Fibroblast of villous mesenchyme (primary cell): ENCODE results near the gene HEXA. TPM values are rescaled to one million over a fixed set of nuclear protein-coding genes. Genes with fewer than 3 reads are reported as not detected.
"Not testable (repeated sequence)": the region's sequence is repeated elsewhere in the genome, so short reads cannot be mapped to it uniquely, and the experiment has no call there.

Source experiments
- DNase-seq: peaks from one replicate; pipeline ENCODE4 v3.0.0-alpha.2; 2010; ENCODE audit warnings: low read depth
- H3K4me3 ChIP-seq: 2 replicates; pipeline ENCODE4 v1.5.1; 2011; ENCODE audit warnings: low read depth, mild to moderate bottlenecking, low read length
- total RNA-seq: library from RNA; depleted of rRNA; stranded (reverse); fragments of >200 nt; gene quantifications from 2 replicates; pipeline ENCODE4 v1.2.3, GENCODE V29; 2012
- TF ChIP-seq, protein P1 (sequence below): IDR thresholded peaks from 2 replicates; pipeline ENCODE4 v1.5.1; 2012; ENCODE audit warnings: low read depth, mild to moderate bottlenecking, low read length; ENCODE audit not compliant: insufficient read depth

Gene HEXA
- total RNA-seq, 1 donor = 44.9 TPM

GRCh38 chr15:72411111-72411510, 35.3 kb upstream of the HEXA start:
- DNase-seq = no peak
- TF ChIP-seq, protein P1, sequence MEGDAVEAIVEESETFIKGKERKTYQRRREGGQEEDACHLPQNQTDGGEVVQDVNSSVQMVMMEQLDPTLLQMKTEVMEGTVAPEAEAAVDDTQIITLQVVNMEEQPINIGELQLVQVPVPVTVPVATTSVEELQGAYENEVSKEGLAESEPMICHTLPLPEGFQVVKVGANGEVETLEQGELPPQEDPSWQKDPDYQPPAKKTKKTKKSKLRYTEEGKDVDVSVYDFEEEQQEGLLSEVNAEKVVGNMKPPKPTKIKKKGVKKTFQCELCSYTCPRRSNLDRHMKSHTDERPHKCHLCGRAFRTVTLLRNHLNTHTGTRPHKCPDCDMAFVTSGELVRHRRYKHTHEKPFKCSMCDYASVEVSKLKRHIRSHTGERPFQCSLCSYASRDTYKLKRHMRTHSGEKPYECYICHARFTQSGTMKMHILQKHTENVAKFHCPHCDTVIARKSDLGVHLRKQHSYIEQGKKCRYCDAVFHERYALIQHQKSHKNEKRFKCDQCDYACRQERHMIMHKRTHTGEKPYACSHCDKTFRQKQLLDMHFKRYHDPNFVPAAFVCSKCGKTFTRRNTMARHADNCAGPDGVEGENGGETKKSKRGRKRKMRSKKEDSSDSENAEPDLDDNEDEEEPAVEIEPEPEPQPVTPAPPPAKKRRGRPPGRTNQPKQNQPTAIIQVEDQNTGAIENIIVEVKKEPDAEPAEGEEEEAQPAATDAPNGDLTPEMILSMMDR = no peak
- H3K4me3 ChIP-seq = no peak overlapping the region

DNA sequence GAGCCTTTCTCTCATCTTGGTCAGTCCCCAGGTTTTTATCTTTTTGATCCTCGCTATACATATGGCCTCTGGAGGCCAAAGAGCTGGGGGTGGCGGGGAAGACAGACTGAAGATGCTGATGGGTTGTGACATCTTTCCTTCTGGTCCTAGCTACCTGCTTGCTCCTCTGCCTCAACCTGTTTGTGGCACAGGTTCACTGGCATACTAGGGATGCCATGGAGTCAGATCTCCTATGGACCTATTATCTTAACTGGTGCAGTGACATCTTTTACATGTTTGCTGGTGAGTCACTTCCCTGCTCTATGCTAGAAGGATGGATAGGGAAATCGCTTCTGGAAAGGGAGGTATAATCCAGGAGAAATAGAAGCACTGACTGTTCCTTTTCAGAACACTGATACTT, 31.1 kb upstream of the HEXA start:
- TF ChIP-seq, protein P1 = no peak
- H3K4me3 ChIP-seq = no peak overlapping the region
- DNase-seq = no peak

GRCh38 chr15:72404841-72405240, 29.0 kb upstream of the HEXA start:
- H3K4me3 ChIP-seq = no peak overlapping the region
- TF ChIP-seq, protein P1 = no peak
- DNase-seq = no peak

- DNase-seq = no peak
- no peak overlapping the region for H3K4me3 ChIP-seq
- TF ChIP-seq, protein P1 = no peak
Observed at GRCh38 chr15:72404356-72404755, 28.5 kb upstream of the HEXA start.

DNA sequence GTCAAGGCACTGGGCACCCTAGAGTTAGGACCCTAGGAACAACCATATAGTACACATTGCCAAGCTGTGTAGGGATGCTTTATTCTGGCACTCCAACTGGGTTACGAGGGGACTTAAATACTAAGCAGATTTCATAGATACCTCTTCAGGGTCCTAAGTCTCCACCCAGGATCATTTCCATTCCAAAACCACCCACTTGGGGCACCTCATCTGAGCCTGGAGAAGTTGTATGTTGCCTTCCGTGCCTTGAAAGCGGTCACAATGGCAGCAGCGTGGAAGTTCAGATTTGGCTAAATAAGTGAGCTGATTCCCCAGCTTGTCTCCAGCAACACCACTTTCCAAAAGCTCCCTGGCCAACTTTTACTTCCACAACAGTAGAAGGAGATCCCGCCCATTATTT, 26.9 kb upstream of the HEXA start:
- TF ChIP-seq, protein P1 = no peak
- DNase-seq = no peak
- no peak overlapping the region for H3K4me3 ChIP-seq

- TF ChIP-seq, protein P1 = no peak
Observed at GRCh38 chr15:72398648-72399047, 22.8 kb upstream of the HEXA start.

DNA sequence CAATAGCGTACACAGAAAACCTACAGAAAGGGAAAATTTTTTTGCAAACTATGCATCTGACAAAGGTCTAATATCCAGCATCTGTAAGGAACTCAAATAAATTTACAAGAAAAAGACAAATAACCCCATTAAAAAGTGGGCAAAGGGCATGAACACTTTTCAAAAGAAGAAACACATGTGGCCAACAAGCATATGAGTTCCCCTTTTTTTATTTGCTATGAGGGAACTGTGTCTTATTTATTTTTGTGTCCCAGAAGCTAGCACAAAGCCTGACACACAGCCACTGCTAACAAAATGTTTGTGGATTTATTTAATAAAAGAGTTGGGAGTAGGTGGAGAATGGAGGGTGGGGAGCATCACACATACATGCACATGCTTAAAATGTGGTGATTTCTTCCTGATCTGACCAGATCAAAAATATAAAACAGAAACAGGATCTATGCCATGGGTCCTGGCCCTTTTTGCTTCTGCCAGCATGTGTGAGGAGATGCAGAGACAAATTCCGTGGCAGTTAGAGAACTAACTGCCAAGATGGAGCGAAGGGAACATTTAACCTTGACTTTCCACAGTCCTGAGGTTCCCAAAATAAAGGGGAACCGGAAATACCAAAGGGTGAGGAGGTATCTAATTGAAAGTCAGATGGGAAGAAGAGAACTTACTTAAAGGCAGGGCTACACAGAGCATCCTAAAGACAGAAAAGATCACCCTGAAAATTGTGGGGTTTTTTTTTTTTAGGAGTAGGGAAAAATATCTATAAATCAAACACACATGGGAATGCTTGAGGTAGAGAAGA, 22.2 kb upstream of the HEXA start, which contains the start of gene TMEM202:
TSS of gene TMEM202 (plus strand) at position 510 of the 793 bp plus-strand sequence. CDS start at position 532, 22 bp downstream.
- no peak within 1 kb of the TSS for H3K4me3 ChIP-seq
- TF ChIP-seq, protein P1 = no peak
- no peak for DNase-seq

More at GRCh38 chr15:72398648-72399047, 22.8 kb upstream of the HEXA start:
- H3K4me3 ChIP-seq = no peak overlapping the region
- no peak for DNase-seq

GRCh38 chr15:72396331-72396730, 20.5 kb upstream of the HEXA start:
- H3K4me3 ChIP-seq, DNase-seq: not testable (repeated sequence)
